B cell (primary cell): ENCODE results near the gene TCF12. TPM values are rescaled to one million over a fixed set of nuclear protein-coding genes. Genes with fewer than 3 reads are reported as not detected.

ENCODE experiments used
- ATAC-seq: fragments of 200-7000 bp; cut with Tn5 transposase; one replicate; pipeline ENCODE4 v1.10.0; 2021; ENCODE audit warnings: low read depth, mild to moderate bottlenecking, moderate number of reproducible peaks, moderate library complexity
- CTCF ChIA-PET: fragments of 350-600 bp; sonication (Branson Sonifier 250); formaldehyde crosslinking; loops from one replicate; lab custom pipeline; 2021; ENCODE audit warnings: antibody characterized with exemption, inconsistent platforms; lab: Charles Lee
- POLR2A ChIA-PET: fragments of 350-600 bp; sonication (Branson Sonifier 250); formaldehyde crosslinking; loops from one replicate; lab custom pipeline; 2021; ENCODE audit warnings: antibody characterized with exemption; lab: Charles Lee
- DNase-seq: peaks from one replicate; pipeline ENCODE4 v3.0.0; 2013
- H2AFZ ChIP-seq: 2 replicates; pipeline ENCODE4 v1.6.1; 2012; ENCODE audit warnings: mild to moderate bottlenecking, low read depth, low read length; ENCODE audit not compliant: insufficient read depth, poor library complexity, severe bottlenecking
- H3K27ac ChIP-seq, 2 donors: 1 replicate in 1 of 2; 2 replicates in 1 of 2; pipeline ENCODE4 v1.5.1; 2012 to 2013; ENCODE audit warnings: low read length in 2 of 2, mild to moderate bottlenecking in 2 of 2, moderate library complexity in 1 of 2
- H3K27me3 ChIP-seq, 4 experiments: fragments of 200-600 bp in 1 of 4; sonication (generic) in 1 of 4; replicated peaks in 1 of 4; 1 replicate in 2 of 4; 2 replicates in 2 of 4; pipeline versions ENCODE4 v1.6.1 to v1.7.0; 2013 to 2016; ENCODE audit warnings: low read length in 3 of 4, mild to moderate bottlenecking in 2 of 4, mixed read lengths in 1 of 4, moderate library complexity in 1 of 4; ENCODE audit not compliant: insufficient read depth in 4 of 4, control insufficient read depth in 3 of 4; ENCODE audit errors: control extremely low read depth in 1 of 4
- H3K36me3 ChIP-seq, 2 experiments: replicated peaks in 1 of 2; 1 replicate in 1 of 2; 2 replicates in 1 of 2; pipeline versions ENCODE4 v1.6.1 to v1.7.1; 2013; ENCODE audit warnings: low read length in 1 of 2; ENCODE audit not compliant: insufficient read depth in 2 of 2, control insufficient read depth in 1 of 2; ENCODE audit errors: control extremely low read depth in 1 of 2, extremely low read depth in 1 of 2
- H3K4me1 ChIP-seq, 2 donors: fragments of 200-600 bp in 1 of 2; sonication (generic) in 1 of 2; 1 replicate in 1 of 2; 2 replicates in 1 of 2; pipeline versions ENCODE4 v1.5.1 to v1.6.1; 2013 to 2017; ENCODE audit warnings: low read length in 2 of 2; ENCODE audit not compliant: control insufficient read depth in 2 of 2, insufficient read depth in 2 of 2
- H3K4me2 ChIP-seq: replicated peaks from 2 replicates; pipeline ENCODE3; 2012; ENCODE audit warnings: mild to moderate bottlenecking, low read depth, low read length; ENCODE audit not compliant: poor library complexity, severe bottlenecking
- H3K4me3 ChIP-seq, 5 experiments: fragments of 200-600 bp in 1 of 5; sonication (generic) in 1 of 5; 1 replicate in 3 of 5; 2 replicates in 2 of 5; pipeline versions ENCODE4 v1.5.1 to v1.7.0; 2011 to 2016; ENCODE audit warnings: low read length in 4 of 5, mild to moderate bottlenecking in 4 of 5, low read depth in 2 of 5, control low read depth in 1 of 5, moderate library complexity in 1 of 5; ENCODE audit not compliant: insufficient read depth in 1 of 5; ENCODE audit errors: control extremely low read depth in 1 of 5, extremely low read depth in 1 of 5
- H3K79me2 ChIP-seq: fragments of 200-600 bp; sonication (generic); one replicate; pipeline ENCODE4 v1.6.0; 2016; ENCODE audit warnings: low read length; ENCODE audit not compliant: control insufficient read depth, insufficient read depth
- H3K9ac ChIP-seq: fragments of 200-600 bp; sonication (generic); 2 replicates; pipeline ENCODE4 v1.6.1; 2017; ENCODE audit warnings: mild to moderate bottlenecking, low read length, moderate library complexity
- H3K9me3 ChIP-seq, 3 donors: one replicate each; pipeline versions ENCODE4 v1.6.1 to v1.7.1; 2013; ENCODE audit warnings: low read length in 2 of 3; ENCODE audit not compliant: control insufficient read depth in 2 of 3, insufficient read depth in 1 of 3; ENCODE audit errors: control extremely low read depth in 1 of 3
- H4K20me1 ChIP-seq: 2 replicates; pipeline ENCODE4 v1.6.0; 2012; ENCODE audit warnings: mild to moderate bottlenecking, low read length; ENCODE audit not compliant: insufficient read depth, control insufficient read depth, poor library complexity, severe bottlenecking
- H3K27ac Mint-ChIP-seq: one replicate; pipeline ENCODE4 v1.8.0; 2021; ENCODE audit warnings: mixed read lengths
- H3K27me3 Mint-ChIP-seq: one replicate; pipeline ENCODE4 v1.8.0; 2021; ENCODE audit warnings: mixed read lengths
- H3K4me1 Mint-ChIP-seq: one replicate; pipeline ENCODE4 v1.8.0; 2021; ENCODE audit warnings: mixed read lengths
- H3K4me3 Mint-ChIP-seq: one replicate; pipeline ENCODE4 v1.8.0; 2021; ENCODE audit warnings: mixed read lengths
- H3K9me3 Mint-ChIP-seq: one replicate; pipeline ENCODE4 v1.8.0; 2022; ENCODE audit warnings: mixed read lengths; ENCODE audit not compliant: insufficient read depth
- CTCF ChIP-seq: fragments of 200-600 bp; IDR thresholded peaks from one replicate; pipeline ENCODE4 v1.8.0; 2022; ENCODE audit warnings: antibody characterized with exemption, mild to moderate bottlenecking
- EZH2 ChIP-seq: IDR thresholded peaks from 2 replicates; pipeline ENCODE4 v1.6.1; 2012; ENCODE audit warnings: borderline replicate concordance, low read depth, mild to moderate bottlenecking, moderate library complexity, low read length; ENCODE audit not compliant: insufficient read depth, poor library complexity, severe bottlenecking
- WGBS: methylation state at CpG from one replicate; pipeline ENCODE4 v1.1.5; 2013; ENCODE audit warnings: missing lambda C conversion rate; ENCODE audit not compliant: insufficient coverage; 5-methylcytosine and 5-hydroxymethylcytosine counted together
- intact Hi-C: fragments of 100-400 bp; cut with micrococcal nuclease; formaldehyde crosslinking; loops from one replicate; pipeline ENCODE4 v1.10.0; 2022
- polyA plus RNA-seq: library from polyadenylated mRNA; depleted of rRNA; stranded (reverse); fragments of >200 nt; gene quantifications from 2 replicates; pipeline ENCODE4 v1.2.3, GENCODE V29; 2012
- total RNA-seq, 2 donors: library from RNA; stranded (reverse); fragments of 120-200 nt in 1 of 2; gene quantifications; 1 replicate in 1 of 2; 2 replicates in 1 of 2; pipeline versions ENCODE4 v1.2.3 to v1.2.4, GENCODE V29; 2013 to 2022

The TCF12 gene
- total and polyA plus RNA-seq, 2 donors (not counting 1 experiment from before 2014, with no cell fraction given): 27.1 to 131 TPM

GRCh38 chr15:57285386-57285785 lies 366.9 kb downstream of the TCF12 start:
- H3K9me3 Mint-ChIP-seq: no peaks in the 10 kb centered on the region
- H3K4me1 ChIP-seq: peaks cover 90 to 95% of the 10 kb centered on the region in 2 donors
- DNase-seq (no peak), ATAC-seq (no peak)
- TF ChIP-seq EZH2 (no peak), CTCF (no peak)
- peaks cover 86% of the 10 kb centered on the region for H3K4me1 Mint-ChIP-seq
- H3K4me3 Mint-ChIP-seq: peak overlapping the region; percentile 51
- ChIA-PET POLR2A (interaction anchor here (8.3 kb wide), 1 partner anchor 14 kb away, joined by 109 read pairs; no protein-coding TSS in a partner anchor), CTCF (interaction anchor here (1.1 to 6.4 kb wide), 5 partner anchors 13 to 138 kb away, joined by 3 to 45 read pairs (median 11); no protein-coding TSS in a partner anchor)
- H3K27me3 Mint-ChIP-seq: no peaks in the 10 kb centered on the region
- peaks cover 37% of the 10 kb centered on the region for H3K79me2 ChIP-seq
- H3K4me2 ChIP-seq: peak overlapping the region; percentile 65
- no peaks in the 10 kb centered on the region for H3K9me3 ChIP-seq
- H3K9ac ChIP-seq: peak overlapping the region; percentile 48
- no peaks in the 10 kb centered on the region for H4K20me1 ChIP-seq
- no peaks in the 10 kb centered on the region for H3K27me3 ChIP-seq
- H3K4me3 ChIP-seq: no peak overlapping the region
- peak overlapping the region; percentile 95 for H3K27ac ChIP-seq
- intact Hi-C loops: loop anchor here (2.0 to 10.0 kb wide), 2 partner anchors 27 to 921 kb away; partner anchors contain the start of gene TEX9
- no peak overlapping the region for H2AFZ ChIP-seq
- H3K27ac Mint-ChIP-seq: peak overlapping the region; percentile 98
- no peaks in the 10 kb centered on the region for H3K36me3 ChIP-seq
- WGBS: no CpG with 5 or more reads among the region's 3 CpGs

- ChIA-PET POLR2A (interaction anchor here (8.3 kb wide), 1 partner anchor 13 kb away, joined by 109 read pairs; no protein-coding TSS in a partner anchor), CTCF (interaction anchor here (0.5 to 6.4 kb wide), 8 partner anchors 8 to 262 kb away, joined by 3 to 45 read pairs (median 5); no protein-coding TSS in a partner anchor)
- Histone ChIP-seq H3K27me3 (no peaks in the 10 kb centered on the region), H3K27ac (peak overlapping the region; percentile 95), H3K79me2 (peaks cover 37% of the 10 kb centered on the region), H4K20me1 (no peaks in the 10 kb centered on the region), H3K9ac (peak overlapping the region; percentile 48), H3K4me2 (peak overlapping the region; percentile 65), H3K4me3 (peak overlapping the region in 1 of 5 experiments; percentile 15), H2AFZ (no peak overlapping the region), H3K36me3 (peaks cover 0 to 9% of the 10 kb centered on the region in 2 experiments), H3K9me3 (no peaks in the 10 kb centered on the region), H3K4me1 (peaks cover 88 to 91% of the 10 kb centered on the region in 2 donors)
- 0% methylated on average over 1 of the region's 7 CpGs for whole genome bisulfite sequencing
- peak overlapping the region; percentile 98 for H3K27ac Mint-ChIP-seq
- H3K4me3 Mint-ChIP-seq: peak overlapping the region; percentile 51
- DNase-seq (peak; percentile 50), ATAC-seq (peak; percentile 49)
- intact Hi-C loops: loop anchor here (1.0 to 10.0 kb wide), 2 partner anchors 13 to 922 kb away; partner anchors contain the start of gene TEX9
- peaks cover 86% of the 10 kb centered on the region for H3K4me1 Mint-ChIP-seq
- no peaks in the 10 kb centered on the region for H3K27me3 Mint-ChIP-seq
- H3K9me3 Mint-ChIP-seq: no peaks in the 10 kb centered on the region
- no peak for TF ChIP-seq CTCF
- no peak for TF ChIP-seq EZH2
These were observed 368.1 kb downstream of the TCF12 start for GRCh38 chr15:57286446-57287122.
